ENCODE data around the gene FBXW11. TPM values are rescaled to one million over a fixed set of nuclear protein-coding genes. Genes with fewer than 3 reads are reported as not detected.

Gene FBXW11
- total RNA-seq, 2 donors from 2014 or later = 76.3 to 81.7 TPM

- no peak for DNase-seq (ENCODE audit: low spot score)
- no peaks in the 10 kb centered on the region for H3K4me1 ChIP-seq
- H3K27ac ChIP-seq = no peak overlapping the region
- TF ChIP-seq CTCF (IDR thresholded peaks at IDR 0.05) = no peak
- no peaks in the 10 kb centered on the region for H3K9me3 ChIP-seq
- H3K27me3 ChIP-seq = no peaks in the 10 kb centered on the region
- H3K4me3 ChIP-seq = no peak overlapping the region
- no peaks in the 10 kb centered on the region for H3K36me3 ChIP-seq
Measured at GRCh38 chr5:171826132-171826531, 180.3 kb downstream of the FBXW11 start.

GRCh38 chr5:171825051-171825450 lies 181.4 kb downstream of the FBXW11 start:
- H3K4me1 ChIP-seq = no peaks in the 10 kb centered on the region
- no peaks in the 10 kb centered on the region for H3K36me3 ChIP-seq
- no peak overlapping the region for H3K27ac ChIP-seq
- H3K4me3 ChIP-seq = no peak overlapping the region
- no peaks in the 10 kb centered on the region for H3K27me3 ChIP-seq
- TF ChIP-seq CTCF (IDR thresholded peaks at IDR 0.05) = no peak
- no peaks in the 10 kb centered on the region for H3K9me3 ChIP-seq
- no peak for DNase-seq (ENCODE audit: low spot score)

GRCh38 chr5:171823269-171823668 lies 183.2 kb downstream of the FBXW11 start:
- H3K9me3 ChIP-seq = no peaks in the 10 kb centered on the region
- H3K36me3 ChIP-seq = no peaks in the 10 kb centered on the region
- no peaks in the 10 kb centered on the region for H3K4me1 ChIP-seq
- no peak overlapping the region for H3K27ac ChIP-seq
- no peak for DNase-seq (ENCODE audit: low spot score)
- no peak overlapping the region for H3K4me3 ChIP-seq
- no peaks in the 10 kb centered on the region for H3K27me3 ChIP-seq
- TF ChIP-seq CTCF (IDR thresholded peaks at IDR 0.05) = no peak

GRCh38 chr5:171821286-171821685 lies 185.2 kb downstream of the FBXW11 start:
- no peak overlapping the region for H3K27ac ChIP-seq
- no peak overlapping the region for H3K4me3 ChIP-seq
- no peaks in the 10 kb centered on the region for H3K36me3 ChIP-seq
- H3K9me3 ChIP-seq = no peaks in the 10 kb centered on the region
- no peak for TF ChIP-seq CTCF (IDR thresholded peaks at IDR 0.05)
- H3K4me1 ChIP-seq = no peaks in the 10 kb centered on the region
- no peak for DNase-seq (ENCODE audit: low spot score)
- no peaks in the 10 kb centered on the region for H3K27me3 ChIP-seq

- no peak for DNase-seq (ENCODE audit: low spot score)
- Histone ChIP-seq H3K4me1 (no peaks in the 10 kb centered on the region), H3K27ac (no peak overlapping the region), H3K36me3 (no peaks in the 10 kb centered on the region), H3K4me3 (no peak overlapping the region), H3K27me3 (no peaks in the 10 kb centered on the region), H3K9me3 (no peaks in the 10 kb centered on the region)
- no peak for TF ChIP-seq CTCF (IDR thresholded peaks at IDR 0.05)
Measured at GRCh38 chr5:171820561-171820960, 185.9 kb downstream of the FBXW11 start.

GRCh38 chr5:171816666-171817065 lies 189.8 kb downstream of the FBXW11 start:
- no peak for TF ChIP-seq CTCF (IDR thresholded peaks at IDR 0.05)
- Histone ChIP-seq H3K27me3 (no peaks in the 10 kb centered on the region), H3K4me3 (no peak overlapping the region), H3K9me3 (peaks cover 0 to 3% of the 10 kb centered on the region in 2 donors), H3K36me3 (no peaks in the 10 kb centered on the region), H3K27ac (no peak overlapping the region), H3K4me1 (no peaks in the 10 kb centered on the region)
- no peak for DNase-seq (ENCODE audit: low spot score)

All from right atrium auricular region (tissue), 2 donors.